Gastrocnemius medialis (tissue), 4 donors: Measurements from ENCODE around the gene AUTS2. TPM values are rescaled to one million over a fixed set of nuclear protein-coding genes. Genes with fewer than 3 reads are reported as not detected.
A peak's percentile ranks its signal among the peaks of the same experiment; 100 is the strongest.

Experiments used
- ATAC-seq, 2 donors: fragments of 150-250 bp; one replicate each; pipeline ENCODE4 v1.9.1; 2016
- DNase-seq, 2 donors: peaks; one replicate each; pipeline ENCODE4 v3.0.0-alpha.2; 2019
- H3K27ac ChIP-seq, 4 donors: fragments of 200-600 bp; sonication (generic); 1 replicate in 1 of 4; 2 replicates in 3 of 4; pipeline ENCODE4 v1.5.1; 2016 to 2018; ENCODE audit warnings: mild to moderate bottlenecking in 2 of 4, moderate library complexity in 1 of 4
- H3K27me3 ChIP-seq, 3 donors: fragments of 200-600 bp; sonication (generic) in 2 of 3; 1 replicate in 1 of 3; 2 replicates in 2 of 3; pipeline versions ENCODE4 v1.5.1 to v1.6.0; 2016 to 2019; ENCODE audit warnings: mild to moderate bottlenecking in 1 of 3, moderate library complexity in 1 of 3
- H3K36me3 ChIP-seq, 2 donors: fragments of 200-600 bp; sonication (generic) in 1 of 2; one replicate each; pipeline ENCODE4 v1.5.1; 2017 to 2018
- H3K4me1 ChIP-seq, 2 donors: fragments of 200-600 bp; sonication (generic) in 1 of 2; one replicate each; pipeline ENCODE4 v1.5.1; 2016 to 2017; ENCODE audit warnings: mild to moderate bottlenecking in 2 of 2
- H3K4me3 ChIP-seq, 4 donors: fragments of 200-600 bp; sonication (generic) in 3 of 4; 1 replicate in 1 of 4; 2 replicates in 3 of 4; pipeline ENCODE4 v1.5.1; 2016 to 2019; ENCODE audit warnings: mild to moderate bottlenecking in 2 of 4
- H3K9me3 ChIP-seq, 3 donors: fragments of 200-600 bp; sonication (generic) in 2 of 3; 1 replicate in 1 of 3; 2 replicates in 2 of 3; pipeline ENCODE4 v1.5.1; 2016 to 2019
- CTCF ChIP-seq, 5 experiments: fragments of 450-650 bp in 3 of 5; fragments of 200-600 bp in 2 of 5; sonication (generic) in 2 of 5; IDR thresholded peaks in 4 of 5; conservative IDR thresholded peaks in 1 of 5; 1 replicate in 4 of 5; 2 replicates in 1 of 5; pipeline ENCODE4 v1.5.1; 2016 to 2019; ENCODE audit warnings: antibody characterized with exemption in 5 of 5, mild to moderate bottlenecking in 3 of 5, moderate library complexity in 3 of 5
- POLR2A ChIP-seq, 2 donors: fragments of 450-650 bp; IDR thresholded peaks; one replicate each; pipeline ENCODE4 v1.6.1; 2017; ENCODE audit warnings: antibody characterized with exemption in 2 of 2, mild to moderate bottlenecking in 2 of 2, moderate library complexity in 2 of 2
- in situ Hi-C, 4 donors: fragments of 200-750 bp; cut with MboI; loops; one replicate each; pipeline versions ENCODE4 v1.15.0 to v1.8.0; 2017; ENCODE audit warnings: low sequenced_read_pairs in 4 of 4
- intact Hi-C: fragments of 100-400 bp; cut with DNase I; formaldehyde crosslinking; loops from one replicate; pipeline ENCODE4 v1.15.1; 2023; ENCODE audit warnings: low total_unique reads
- total RNA-seq, 4 donors: library from RNA; depleted of rRNA; stranded (reverse); fragments of >200 nt; gene quantifications; one replicate each; pipeline versions ENCODE4 v1.1.0 to v1.2.3, GENCODE V29; 2016

AUTS2 gene
- total RNA-seq, 4 donors from 2014 or later = 2.5 to 16.2 (median 8.5) TPM

DNA sequence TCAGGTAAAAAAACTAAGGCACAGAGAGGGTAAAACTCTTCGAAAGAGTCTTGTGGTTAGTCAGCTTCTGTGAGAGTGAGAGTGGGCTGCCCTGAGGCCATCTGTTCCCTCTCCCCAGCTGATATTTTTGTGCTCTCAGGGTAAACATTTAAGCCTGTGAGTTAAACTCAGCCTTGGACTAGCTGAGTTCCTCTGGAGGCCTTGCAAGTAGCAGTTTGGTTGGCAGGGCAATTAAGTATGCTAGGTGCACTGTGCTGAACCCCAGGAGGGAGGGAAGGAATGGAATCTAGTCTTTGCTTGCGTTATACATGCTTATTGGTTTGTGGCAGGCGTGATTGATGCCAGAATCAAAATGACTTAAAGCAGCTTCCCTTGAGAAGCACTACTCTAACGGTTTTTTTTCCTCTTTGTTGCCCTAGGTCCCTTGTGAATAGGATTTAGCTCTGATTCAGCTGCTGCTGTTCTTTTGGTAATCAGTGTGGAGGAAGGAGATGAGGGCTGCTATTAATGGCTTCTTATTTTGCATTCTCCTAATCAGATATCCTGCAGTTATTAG lies 140.2 kb downstream of the AUTS2 start:
- in situ Hi-C loops (no loop called here), intact Hi-C loops (no loop called here)
- H3K4me1 ChIP-seq = peaks cover 16 to 26% of the 10 kb centered on the region in 2 donors
- no peak overlapping the region for H3K4me3 ChIP-seq
- no peaks in the 10 kb centered on the region for H3K36me3 ChIP-seq
- no peak for TF ChIP-seq CTCF (IDR thresholded peaks at IDR 0.05 in 4 of 5, conservative IDR thresholded peaks at IDR 0.05 in 1 of 5)
- TF ChIP-seq POLR2A (IDR thresholded peaks at IDR 0.05) = no peak
- no peaks in the 10 kb centered on the region for H3K9me3 ChIP-seq
- peak overlapping the region in 1 of 4 donors; percentile 18 for H3K27ac ChIP-seq
- DNase-seq (no peak), ATAC-seq (no peak)
- no peaks in the 10 kb centered on the region for H3K27me3 ChIP-seq

DNA sequence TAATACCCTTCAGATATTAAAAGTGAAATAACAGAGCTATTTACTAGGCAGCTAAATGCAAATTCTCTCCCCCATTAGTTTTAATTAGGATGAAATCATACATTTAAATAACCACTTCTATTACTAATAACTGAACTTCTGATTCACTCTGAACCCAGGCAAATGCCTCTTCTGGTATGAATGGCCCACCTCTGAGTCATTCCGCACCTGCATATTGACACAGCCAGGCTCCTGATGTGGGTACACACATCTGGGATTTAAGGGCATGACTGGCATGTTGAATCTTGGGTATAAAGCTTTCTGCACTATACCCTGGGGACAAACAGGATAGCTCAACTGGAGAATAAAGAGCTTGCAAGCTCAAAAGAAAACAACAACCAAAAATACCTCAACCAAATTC lies 140.9 kb downstream of the AUTS2 start:
- intact Hi-C loops = loop anchor here (1.0 kb wide), 1 partner anchor 141 kb away; the partner anchor contains the start of gene AUTS2
- DNase-seq (no peak), ATAC-seq (no peak)
- in situ Hi-C loops = no loop called here
- TF ChIP-seq CTCF (IDR thresholded peaks at IDR 0.05 in 4 of 5, conservative IDR thresholded peaks at IDR 0.05 in 1 of 5) = no peak
- no peak overlapping the region for H3K4me3 ChIP-seq
- H3K9me3 ChIP-seq = no peaks in the 10 kb centered on the region
- H3K4me1 ChIP-seq = peaks cover 16 to 26% of the 10 kb centered on the region in 2 donors
- peak overlapping the region in 2 of 4 donors; percentile 15 to 56 for H3K27ac ChIP-seq
- H3K36me3 ChIP-seq = no peaks in the 10 kb centered on the region
- H3K27me3 ChIP-seq = no peaks in the 10 kb centered on the region

DNA sequence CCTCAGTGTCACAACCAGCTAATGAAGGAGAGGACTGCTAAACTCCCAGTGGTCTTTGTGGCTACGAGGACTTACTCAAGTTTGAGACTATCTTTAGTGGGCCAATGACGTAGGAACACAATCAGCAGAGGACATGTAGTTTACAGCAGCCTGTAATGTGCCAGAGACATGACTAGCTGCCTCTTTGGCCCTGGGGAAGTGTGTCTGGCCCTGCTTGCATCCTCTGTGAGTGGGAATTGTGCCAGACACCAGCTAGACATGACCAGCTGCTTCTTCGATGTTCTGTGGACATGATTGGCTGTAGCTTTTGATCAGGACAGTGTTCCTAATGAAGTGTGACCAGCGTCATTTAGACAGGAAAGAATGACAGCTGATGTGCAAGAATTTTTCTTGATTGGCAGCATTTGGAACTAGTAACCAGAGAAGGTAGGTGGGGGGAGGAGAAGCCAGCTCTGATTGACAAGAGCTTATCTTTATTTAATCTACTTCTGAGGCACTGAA lies 141.7 kb downstream of the AUTS2 start:
- intact Hi-C loops = loop anchor here (1.0 kb wide), 1 partner anchor 142 kb away; the partner anchor contains the start of gene AUTS2
- H3K27me3 ChIP-seq = no peaks in the 10 kb centered on the region
- H3K9me3 ChIP-seq = no peaks in the 10 kb centered on the region
- in situ Hi-C loops = no loop called here
- H3K4me1 ChIP-seq = peaks cover 16 to 26% of the 10 kb centered on the region in 2 donors
- TF ChIP-seq CTCF (IDR thresholded peaks at IDR 0.05 in 4 of 5, conservative IDR thresholded peaks at IDR 0.05 in 1 of 5) = no peak
- no peak for TF ChIP-seq POLR2A (IDR thresholded peaks at IDR 0.05)
- ATAC-seq (peak; percentile 81 to 87), DNase-seq (peak; percentile 55 to 58)
- H3K27ac ChIP-seq = peak overlapping the region in 3 of 4 donors; percentile 5 to 67 (median 29)
- H3K4me3 ChIP-seq = no peak overlapping the region
- no peaks in the 10 kb centered on the region for H3K36me3 ChIP-seq

GRCh38 chr7:69742237-69742636 lies 144.0 kb downstream of the AUTS2 start:
- intact Hi-C loops = no loop called here
- Histone ChIP-seq H3K9me3 (no peaks in the 10 kb centered on the region), H3K4me3 (no peak overlapping the region), H3K4me1 (peaks cover 16 to 26% of the 10 kb centered on the region in 2 donors), H3K27ac (no peak overlapping the region), H3K36me3 (no peaks in the 10 kb centered on the region), H3K27me3 (no peaks in the 10 kb centered on the region)
- no peak for TF ChIP-seq POLR2A (IDR thresholded peaks at IDR 0.05)
- TF ChIP-seq CTCF (IDR thresholded peaks at IDR 0.05 in 4 of 5, conservative IDR thresholded peaks at IDR 0.05 in 1 of 5) = no peak
- ATAC-seq (no peak), DNase-seq (no peak)
- in situ Hi-C loops = no loop called here
